Astrocyte of the cerebellum (primary cell): ENCODE results near the gene TOR1B.

Experiments
- DNase-seq: peaks from one replicate; pipeline ENCODE4 v3.0.0-alpha.2; 2011; ENCODE audit warnings: low read depth
- H3K4me3 ChIP-seq: 2 replicates; pipeline ENCODE4 v1.5.1; 2011; ENCODE audit warnings: mild to moderate bottlenecking, low read depth, low read length, moderate library complexity
- in situ Hi-C: cut with HindIII; loops from 2 replicates; pipeline ENCODE4 v1.10.0; 2017; ENCODE audit warnings: low sequenced_read_pairs
- TF ChIP-seq, protein P1 (sequence below): IDR thresholded peaks from 2 replicates; pipeline ENCODE4 v1.5.1; 2012; ENCODE audit warnings: low read length, low read depth, moderate library complexity, mild to moderate bottlenecking; ENCODE audit errors: missing control alignments

The TOR1B gene

DNA sequence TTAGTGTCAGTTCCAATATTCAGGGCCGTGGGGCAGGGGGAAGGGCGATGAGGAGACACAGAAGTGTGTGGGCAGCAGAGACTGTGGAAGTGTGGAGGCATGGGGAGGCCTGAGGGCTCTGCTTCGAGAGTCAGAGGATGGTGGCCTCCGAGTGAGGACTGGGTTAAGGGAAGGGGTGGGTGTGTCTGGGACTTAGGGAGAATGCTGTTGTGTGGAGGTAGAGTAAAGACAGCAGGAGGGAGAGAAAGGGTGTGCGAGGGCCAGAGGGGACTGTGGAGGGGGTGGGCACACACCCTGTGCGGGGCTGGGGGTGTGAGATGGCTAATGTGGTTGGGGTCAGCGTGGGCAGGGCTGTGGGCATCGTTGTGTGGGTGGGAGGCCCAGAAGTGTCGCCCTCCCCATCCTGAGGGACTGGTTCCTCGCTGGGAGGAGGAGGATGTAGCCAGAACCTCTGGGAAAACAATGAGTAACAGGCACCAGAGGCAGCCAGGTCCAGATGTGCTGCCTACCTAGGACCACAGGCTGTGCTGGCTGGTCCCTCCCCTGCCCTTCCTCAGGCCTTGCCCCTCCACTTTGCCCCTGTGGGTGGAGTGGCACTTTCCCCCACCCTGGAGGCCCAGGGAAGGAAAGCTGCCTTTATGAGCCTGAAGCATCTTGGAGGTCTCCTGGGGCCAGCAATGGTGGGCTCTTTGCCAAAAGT, 36.5 kb downstream of the TOR1B start:
- TF ChIP-seq, protein P1, sequence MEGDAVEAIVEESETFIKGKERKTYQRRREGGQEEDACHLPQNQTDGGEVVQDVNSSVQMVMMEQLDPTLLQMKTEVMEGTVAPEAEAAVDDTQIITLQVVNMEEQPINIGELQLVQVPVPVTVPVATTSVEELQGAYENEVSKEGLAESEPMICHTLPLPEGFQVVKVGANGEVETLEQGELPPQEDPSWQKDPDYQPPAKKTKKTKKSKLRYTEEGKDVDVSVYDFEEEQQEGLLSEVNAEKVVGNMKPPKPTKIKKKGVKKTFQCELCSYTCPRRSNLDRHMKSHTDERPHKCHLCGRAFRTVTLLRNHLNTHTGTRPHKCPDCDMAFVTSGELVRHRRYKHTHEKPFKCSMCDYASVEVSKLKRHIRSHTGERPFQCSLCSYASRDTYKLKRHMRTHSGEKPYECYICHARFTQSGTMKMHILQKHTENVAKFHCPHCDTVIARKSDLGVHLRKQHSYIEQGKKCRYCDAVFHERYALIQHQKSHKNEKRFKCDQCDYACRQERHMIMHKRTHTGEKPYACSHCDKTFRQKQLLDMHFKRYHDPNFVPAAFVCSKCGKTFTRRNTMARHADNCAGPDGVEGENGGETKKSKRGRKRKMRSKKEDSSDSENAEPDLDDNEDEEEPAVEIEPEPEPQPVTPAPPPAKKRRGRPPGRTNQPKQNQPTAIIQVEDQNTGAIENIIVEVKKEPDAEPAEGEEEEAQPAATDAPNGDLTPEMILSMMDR: no peak
- no peak for DNase-seq
- in situ Hi-C loops: loop anchor here (25.0 kb wide), 1 partner anchor 248 kb away; no protein-coding TSS in a partner anchor
- H3K4me3 ChIP-seq: no peak overlapping the region

DNA sequence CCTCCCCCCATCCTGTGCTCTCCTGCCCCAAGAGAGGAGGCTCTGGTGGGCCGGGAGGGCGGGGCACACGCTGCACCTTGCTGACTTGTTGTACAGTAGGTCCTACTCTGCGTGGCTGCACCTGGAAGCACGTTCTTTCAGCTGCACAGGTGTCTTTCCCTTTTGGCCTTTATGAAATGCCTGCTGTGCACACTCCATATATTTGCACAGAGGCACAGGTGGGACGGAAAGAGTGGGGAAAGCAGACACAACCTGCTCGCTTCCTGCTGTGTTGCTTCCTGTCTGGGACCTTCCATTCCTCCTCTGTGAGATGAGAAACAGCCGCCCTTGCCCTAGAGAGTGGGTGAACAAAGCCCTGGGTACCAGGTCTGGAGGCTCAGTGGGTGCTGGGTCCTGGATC, 37.0 kb downstream of the TOR1B start:
- TF ChIP-seq, protein P1: no peak
- no peak for DNase-seq
- H3K4me3 ChIP-seq: no peak overlapping the region
- in situ Hi-C loops: loop anchor here (25.0 kb wide), 1 partner anchor 247 kb away; no protein-coding TSS in a partner anchor

DNA sequence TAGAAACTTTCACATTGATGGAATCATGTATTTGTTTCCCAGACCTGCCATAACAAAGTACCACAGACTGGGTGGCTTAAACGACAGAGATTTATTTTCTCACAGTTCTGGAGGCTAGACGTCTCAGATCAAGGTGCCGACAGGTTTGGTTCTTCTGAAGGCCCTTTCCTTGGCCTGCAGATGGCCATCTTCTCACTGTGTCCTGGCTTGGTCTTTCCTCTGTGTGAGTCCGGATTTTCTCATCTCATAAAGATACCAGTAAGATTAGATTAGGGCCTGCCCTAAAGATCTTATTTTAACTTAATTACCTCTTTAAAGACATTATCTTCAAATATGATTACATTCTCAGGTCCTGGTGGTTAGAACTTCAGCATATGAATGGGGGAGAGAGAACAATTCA, 38.1 kb downstream of the TOR1B start:
- H3K4me3 ChIP-seq: no peak overlapping the region
- in situ Hi-C loops: loop anchor here (25.0 kb wide), 1 partner anchor 246 kb away; no protein-coding TSS in a partner anchor
- no peak for DNase-seq
- TF ChIP-seq, protein P1: no peak

DNA sequence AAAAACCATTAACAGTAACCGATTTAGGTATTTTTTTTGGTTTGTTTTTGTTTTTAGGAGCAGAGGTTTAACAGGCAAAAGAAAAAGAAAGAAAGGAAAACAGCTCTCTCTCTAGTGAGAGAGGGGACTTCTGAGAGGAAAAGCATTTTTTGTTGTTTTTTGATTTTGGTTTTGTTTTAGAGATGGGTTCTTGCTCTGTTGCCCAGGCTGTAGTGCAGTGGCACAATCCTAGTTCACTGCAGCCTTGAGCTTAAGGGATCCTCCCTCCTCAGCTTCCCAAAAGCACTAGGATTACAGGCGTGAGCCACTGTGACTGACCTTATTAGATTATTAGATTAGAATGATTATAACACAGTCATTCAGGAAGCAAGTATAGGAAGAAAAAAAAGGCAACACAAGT, 42.4 kb downstream of the TOR1B start:
- H3K4me3 ChIP-seq: no peak overlapping the region
- DNase-seq: no peak
- TF ChIP-seq, protein P1: no peak
- in situ Hi-C loops: loop anchor here (25.0 kb wide), 1 partner anchor 242 kb away; no protein-coding TSS in a partner anchor

DNA sequence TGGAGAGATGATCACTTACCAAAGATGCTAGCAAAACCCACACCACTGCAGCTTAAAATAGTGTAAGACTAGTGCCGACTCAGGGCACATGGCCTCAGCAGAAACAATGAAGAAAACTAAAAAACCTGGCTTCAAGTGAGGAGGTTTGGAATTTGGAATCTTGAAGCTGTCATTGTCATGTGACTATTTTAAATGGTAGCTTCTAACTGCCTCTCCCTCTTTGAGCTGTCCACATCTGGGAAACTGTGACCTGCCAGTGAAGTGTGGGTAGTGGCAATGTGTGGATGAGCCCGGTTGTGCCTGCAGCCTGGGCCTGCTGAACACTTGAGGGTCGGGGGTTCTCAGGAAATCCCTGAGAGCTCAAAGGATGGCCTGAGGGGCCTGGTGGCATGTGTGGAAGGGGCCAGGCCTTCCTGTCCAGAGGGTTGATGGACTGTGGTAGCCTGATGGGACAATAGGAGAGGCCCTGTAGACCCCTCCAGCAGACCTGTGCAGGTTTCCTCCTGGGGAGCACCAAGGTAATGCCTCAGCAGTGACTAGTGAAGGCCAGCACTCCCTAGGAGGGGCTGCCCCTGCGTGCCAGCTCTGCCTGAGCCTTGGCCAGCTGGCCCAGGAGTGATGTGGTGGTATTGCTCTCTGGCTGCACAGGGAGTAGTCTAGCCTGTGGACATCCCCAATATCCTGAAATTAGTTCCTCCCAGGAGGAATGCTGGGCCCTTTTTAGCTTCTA, 45.9 kb downstream of the TOR1B start:
- TF ChIP-seq, protein P1: no peak
- in situ Hi-C loops: loop anchor here (25.0 kb wide), 1 partner anchor 238 kb away; no protein-coding TSS in a partner anchor
- no peak for DNase-seq
- no peak overlapping the region for H3K4me3 ChIP-seq

DNA sequence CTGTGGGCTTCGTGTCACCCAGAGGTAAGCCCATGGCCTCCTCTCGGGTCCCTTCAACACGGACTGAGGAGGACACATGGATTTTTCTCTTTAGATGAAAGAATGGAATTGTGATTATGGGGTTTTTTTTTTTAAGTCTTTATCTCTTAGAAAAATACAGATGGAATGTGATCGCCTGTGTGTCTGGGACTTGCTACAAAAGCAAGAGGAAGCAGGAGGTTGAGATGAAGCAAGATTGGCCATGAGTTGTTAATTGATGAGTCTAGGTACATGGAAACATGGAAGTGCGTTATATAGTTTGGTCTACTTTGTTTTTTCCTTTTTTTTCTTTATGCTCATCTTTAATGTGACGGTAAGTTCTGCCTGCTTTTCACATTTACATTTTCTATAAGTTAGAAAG, 46.9 kb downstream of the TOR1B start:
- no peak for DNase-seq
- in situ Hi-C loops: loop anchor here (25.0 kb wide), 1 partner anchor 237 kb away; no protein-coding TSS in a partner anchor
- H3K4me3 ChIP-seq: no peak overlapping the region
- TF ChIP-seq, protein P1: no peak
